Measurements from ENCODE around the gene EEF1AKMT4. TPM values are rescaled to one million over a fixed set of nuclear protein-coding genes. Genes with fewer than 3 reads are reported as not detected.

The EEF1AKMT4 gene
- total RNA-seq, 1 experiment from 2014 or later = 11.7 TPM

DNA sequence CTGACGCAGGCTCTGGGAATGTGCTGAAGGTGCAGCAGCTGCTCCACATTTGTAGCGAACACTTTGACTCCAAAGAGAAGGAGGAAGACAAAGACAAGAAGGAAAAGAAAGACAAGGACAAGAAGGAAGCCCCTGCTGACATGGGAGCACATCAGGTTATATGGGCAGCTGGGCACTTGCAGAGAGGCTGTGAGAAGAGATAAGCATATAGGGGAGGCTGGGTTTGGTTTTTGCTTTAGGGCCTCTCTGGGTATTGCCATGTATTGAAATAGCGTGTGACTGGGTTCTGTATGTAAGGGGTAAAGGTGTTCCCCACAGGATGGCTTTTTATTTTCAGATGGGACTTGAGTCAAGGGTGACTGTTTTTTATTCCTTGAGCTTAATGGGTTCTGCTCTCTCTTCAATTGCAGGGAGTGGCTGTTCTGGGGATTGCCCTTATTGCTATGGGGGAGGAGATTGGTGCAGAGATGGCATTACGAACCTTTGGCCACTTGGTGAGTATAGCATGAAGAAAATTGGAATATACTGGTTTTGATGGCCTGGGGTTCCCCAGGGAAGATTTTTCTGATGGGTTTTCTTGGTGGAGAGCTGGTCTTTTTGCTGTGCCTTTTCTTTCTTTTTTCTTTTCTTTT is 57.0 kb downstream of the EEF1AKMT4 start:
- BruUV-seq (replicated peaks) = TSS peak; percentile 1

DNA sequence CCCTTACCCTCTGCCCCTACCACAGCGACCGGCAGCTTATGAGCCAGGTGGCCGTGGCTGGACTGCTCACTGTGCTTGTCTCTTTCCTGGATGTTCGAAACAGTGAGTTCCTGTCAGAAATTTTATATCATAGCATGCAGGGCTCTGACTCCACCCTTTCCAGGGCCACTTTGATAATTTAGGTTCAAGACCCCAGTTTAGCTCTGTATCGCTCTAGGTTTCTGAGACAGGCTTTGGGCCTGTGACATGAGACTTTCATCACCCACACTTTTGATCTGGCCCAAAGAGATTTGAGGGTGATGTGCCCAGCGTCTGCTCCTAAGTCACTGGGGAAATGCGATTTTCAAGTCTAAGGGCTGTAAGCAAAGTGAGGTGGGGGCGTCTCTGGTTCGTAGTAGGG is 58.4 kb downstream of the EEF1AKMT4 start:
- H3K9me3 ChIP-seq (ENCODE audit: insufficient read depth, low read depth) = no peaks in the 10 kb centered on the region

More for the DNA sequence above, 57.0 kb downstream of the EEF1AKMT4 start:
- no peaks in the 10 kb centered on the region for H3K27me3 ChIP-seq (ENCODE audit: insufficient read depth, low read depth)
- H3K9me3 ChIP-seq (ENCODE audit: insufficient read depth, low read depth) = no peaks in the 10 kb centered on the region
- H2AFZ ChIP-seq = no peak overlapping the region
- H3K79me2 ChIP-seq (ENCODE audit: low read depth) = peaks cover 35% of the 10 kb centered on the region
- CTCF ChIA-PET = interaction anchor here (0.6 kb wide), 2 partner anchors 41 to 60 kb away, joined by 3 read pairs; no protein-coding TSS in a partner anchor
- POLR2A ChIA-PET (ENCODE audit: unreplicated experiment) = no interaction called here
- no peak for DNase-seq
- peaks cover 52% of the 10 kb centered on the region for H4K20me1 ChIP-seq (ENCODE audit: insufficient read depth)
- peaks cover 64% of the 10 kb centered on the region for H3K36me3 ChIP-seq (ENCODE audit: low read depth)
- H3F3A ChIP-seq (ENCODE audit: insufficient read depth, low read depth) = peaks cover 94% of the 10 kb centered on the region
- intact Hi-C loops (cut with micrococcal nuclease; ENCODE audit: unreplicated experiment) = no loop called here
- peaks cover 2% of the 10 kb centered on the region; the same call in 1 of the 2 replicates for H3K4me1 ChIP-seq (replicated peaks; ENCODE audit: insufficient read depth)
- H3K27ac ChIP-seq = no peak overlapping the region
- no peak for TF ChIP-seq EZH2 (IDR thresholded peaks at IDR 0.05; ENCODE audit: low read depth)
- TF ChIP-seq, protein P1, sequence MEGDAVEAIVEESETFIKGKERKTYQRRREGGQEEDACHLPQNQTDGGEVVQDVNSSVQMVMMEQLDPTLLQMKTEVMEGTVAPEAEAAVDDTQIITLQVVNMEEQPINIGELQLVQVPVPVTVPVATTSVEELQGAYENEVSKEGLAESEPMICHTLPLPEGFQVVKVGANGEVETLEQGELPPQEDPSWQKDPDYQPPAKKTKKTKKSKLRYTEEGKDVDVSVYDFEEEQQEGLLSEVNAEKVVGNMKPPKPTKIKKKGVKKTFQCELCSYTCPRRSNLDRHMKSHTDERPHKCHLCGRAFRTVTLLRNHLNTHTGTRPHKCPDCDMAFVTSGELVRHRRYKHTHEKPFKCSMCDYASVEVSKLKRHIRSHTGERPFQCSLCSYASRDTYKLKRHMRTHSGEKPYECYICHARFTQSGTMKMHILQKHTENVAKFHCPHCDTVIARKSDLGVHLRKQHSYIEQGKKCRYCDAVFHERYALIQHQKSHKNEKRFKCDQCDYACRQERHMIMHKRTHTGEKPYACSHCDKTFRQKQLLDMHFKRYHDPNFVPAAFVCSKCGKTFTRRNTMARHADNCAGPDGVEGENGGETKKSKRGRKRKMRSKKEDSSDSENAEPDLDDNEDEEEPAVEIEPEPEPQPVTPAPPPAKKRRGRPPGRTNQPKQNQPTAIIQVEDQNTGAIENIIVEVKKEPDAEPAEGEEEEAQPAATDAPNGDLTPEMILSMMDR (conservative IDR thresholded peaks at IDR 0.05) = no peak
- H3K9me2 ChIP-seq (ENCODE audit: insufficient read depth) = no peaks in the 10 kb centered on the region
- no peak overlapping the region for H3K4me3 ChIP-seq
- no peak overlapping the region for H3K4me2 ChIP-seq

More for the DNA sequence above, 58.4 kb downstream of the EEF1AKMT4 start:
- TF ChIP-seq EZH2 (IDR thresholded peaks at IDR 0.05; ENCODE audit: low read depth) = no peak
- TF ChIP-seq, protein P1 (conservative IDR thresholded peaks at IDR 0.05) = no peak
- H3K36me3 ChIP-seq (ENCODE audit: low read depth) = peaks cover 50% of the 10 kb centered on the region
- intact Hi-C loops (cut with micrococcal nuclease; ENCODE audit: unreplicated experiment) = no loop called here
- H4K20me1 ChIP-seq (ENCODE audit: insufficient read depth) = peaks cover 39% of the 10 kb centered on the region
- CTCF ChIA-PET = no interaction called here
- DNase-seq = no peak
- H3F3A ChIP-seq (ENCODE audit: insufficient read depth, low read depth) = peaks cover 93% of the 10 kb centered on the region
- no peaks in the 10 kb centered on the region for H3K27me3 ChIP-seq (ENCODE audit: insufficient read depth, low read depth)
- no peak overlapping the region for H3K4me2 ChIP-seq
- H3K27ac ChIP-seq = no peak overlapping the region
- H3K4me3 ChIP-seq = no peak overlapping the region
- POLR2A ChIA-PET (ENCODE audit: unreplicated experiment) = no interaction called here
- no TSS peak for BruUV-seq (replicated peaks)
- peaks cover 20% of the 10 kb centered on the region for H3K79me2 ChIP-seq (ENCODE audit: low read depth)
- H3K4me1 ChIP-seq (replicated peaks; ENCODE audit: insufficient read depth) = no peaks in the 10 kb centered on the region
- H2AFZ ChIP-seq = no peak overlapping the region
- no peaks in the 10 kb centered on the region for H3K9me2 ChIP-seq (ENCODE audit: insufficient read depth)

Small RNAs within 50 kb of the gene (microRNA-seq; reads per million reads assigned to microRNA genes)
- gene MIR1224 (ENCODE audit: borderline number of aligned reads, borderline replicate concordance) = 4.0 reads per million

Other genes starting within 250 kb of the EEF1AKMT4 start
- gene ABCC5, start 231.8 kb upstream of the EEF1AKMT4 start, total RNA-seq (2021) = 133 and 151 TPM in 2 replicates
- not detected in 2 replicates for gene HTR3D, start 217.9 kb upstream of the EEF1AKMT4 start, total RNA-seq (2021)
- gene HTR3C, start 196.6 kb upstream of the EEF1AKMT4 start, total RNA-seq (2021) = not detected in 2 replicates
- not detected in 2 replicates for gene HTR3E, start 152.6 kb upstream of the EEF1AKMT4 start, total RNA-seq (2021)
- 45.7 and 54.1 TPM in 2 replicates for gene EIF2B5, start 114.3 kb upstream of the EEF1AKMT4 start, total RNA-seq (2021)
- 101 and 108 TPM in 2 replicates for gene DVL3, start 94.3 kb upstream of the EEF1AKMT4 start, total RNA-seq (2021)
- gene AP2M1, start 74.8 kb upstream of the EEF1AKMT4 start, total RNA-seq (2021) = 586 and 606 TPM in 2 replicates
- 98.8 and 137 TPM in 2 replicates for gene ABCF3, start 63.5 kb upstream of the EEF1AKMT4 start, total RNA-seq (2021)
- 0.53 and 0.76 TPM in 2 replicates for gene VWA5B2, start 20.1 kb upstream of the EEF1AKMT4 start, total RNA-seq (2021)
- gene ALG3, start 710 bp upstream of the EEF1AKMT4 start, total RNA-seq (2021) = 81.1 and 95.1 TPM in 2 replicates
- 2.2 and 2.6 TPM in 2 replicates for gene CAMK2N2, start 11.9 kb downstream of the EEF1AKMT4 start, total RNA-seq (2021)
- not detected in 2 replicates for gene ECE2, start 26.4 kb downstream of the EEF1AKMT4 start, total RNA-seq (2021)
- 521 and 788 TPM in 2 replicates for gene PSMD2, start 49.6 kb downstream of the EEF1AKMT4 start, total RNA-seq (2021)
- gene EIF4G1, start 64.9 kb downstream of the EEF1AKMT4 start, total RNA-seq (2021) = 657 and 721 TPM in 2 replicates
- 25.5 and 28.2 TPM in 2 replicates for gene FAM131A, start 87.9 kb downstream of the EEF1AKMT4 start, total RNA-seq (2021)
- gene CLCN2, start 111.9 kb downstream of the EEF1AKMT4 start, total RNA-seq (2021) = 27.1 and 33.0 TPM in 2 replicates
- gene POLR2H, start 112.0 kb downstream of the EEF1AKMT4 start, total RNA-seq (2021) = 153 and 167 TPM in 2 replicates
- gene THPO, start 128.5 kb downstream of the EEF1AKMT4 start, total RNA-seq (2021) = not detected in 2 replicates
- not detected in 2 replicates for gene CHRD, start 130.4 kb downstream of the EEF1AKMT4 start, total RNA-seq (2021)

Measured in PC-9 (cell line).